Measurements from ENCODE around the gene SHISA6.

- no peak for TF ChIP-seq SIN3A (IDR thresholded peaks at IDR 0.05; ENCODE audit: borderline replicate concordance, insufficient read depth, low read length)
- TF ChIP-seq TAF1 (IDR thresholded peaks at IDR 0.05; ENCODE audit: borderline replicate concordance, insufficient read depth, low read length), result no peak
- no peak for TF ChIP-seq REST (IDR thresholded peaks at IDR 0.05; ENCODE audit: insufficient read depth in 1 of 2, low read depth in 2 of 2, low read length in 2 of 2)
- TF ChIP-seq POLR2AphosphoS5 (IDR thresholded peaks at IDR 0.05; ENCODE audit: low read depth, low read length), result no peak
These were observed 2.3 kb upstream of the SHISA6 start for GRCh38 chr17:11238705-11239104.

All from PFSK-1 (cell line).